Medulla oblongata (tissue), 1 donor: ENCODE results near the gene TTLL5.
"Not testable (repeated sequence)": the region's sequence is repeated elsewhere in the genome, so short reads cannot be mapped to it uniquely, and the experiment has no call there.

Experiments
- DNase-seq: peaks from one replicate; pipeline ENCODE4 v3.0.0-alpha.2; 2015; ENCODE audit errors: extremely low spot score

TTLL5 gene

DNA sequence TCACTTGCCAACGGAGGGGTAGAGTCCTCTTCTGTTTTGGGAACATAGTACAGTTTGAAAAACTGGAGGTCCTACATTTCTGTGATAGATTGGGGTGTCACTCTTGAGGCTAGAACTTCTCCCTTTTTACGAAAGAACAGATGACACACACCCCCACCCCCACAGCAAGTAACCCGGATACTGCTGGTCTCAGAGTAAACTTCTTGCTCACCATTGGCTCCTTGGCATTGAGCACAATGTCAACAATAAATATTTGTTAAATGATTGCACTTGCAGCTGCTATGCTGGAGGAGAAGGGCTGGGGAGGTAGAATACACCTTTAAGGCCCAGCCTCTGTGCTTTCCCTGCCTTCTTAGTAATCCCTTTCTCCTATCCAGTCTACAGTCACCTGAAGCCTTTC lies 170.9 kb downstream of the TTLL5 start:
- DNase-seq, result no peak

- no peak for DNase-seq
Observed at GRCh38 chr14:75832621-75833297, 171.7 kb downstream of the TTLL5 start.

GRCh38 chr14:75833326-75834020 lies 172.4 kb downstream of the TTLL5 start:
- DNase-seq, result no peak

DNA sequence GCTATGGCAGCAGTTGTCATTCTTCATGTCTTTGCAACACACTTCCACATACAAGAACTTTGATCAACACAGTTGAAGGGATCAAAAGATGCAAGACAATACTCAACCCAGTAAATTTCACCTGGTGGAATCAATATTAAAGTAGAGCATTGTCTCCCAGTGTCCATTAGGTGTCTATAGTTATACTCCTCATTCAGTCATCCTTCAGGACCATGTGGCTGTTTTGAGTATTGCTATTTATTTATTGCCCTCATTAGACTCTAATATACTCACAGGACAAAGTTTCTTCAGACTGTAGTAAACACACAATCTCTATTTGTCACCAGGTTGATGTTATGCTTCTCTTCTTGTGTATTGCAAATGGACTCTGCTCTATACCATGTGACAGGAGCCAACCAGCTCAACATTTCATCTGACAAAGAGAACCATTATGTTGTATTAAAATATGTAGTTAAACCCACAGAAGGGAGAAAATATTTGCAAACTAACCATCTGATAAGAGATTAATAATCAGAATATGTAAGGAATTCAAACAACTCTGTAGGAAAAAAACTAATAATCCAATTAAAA lies 174.2 kb downstream of the TTLL5 start:
- no peak for DNase-seq

GRCh38 chr14:75835737-75836136 lies 174.7 kb downstream of the TTLL5 start:
- DNase-seq, result no peak

DNA sequence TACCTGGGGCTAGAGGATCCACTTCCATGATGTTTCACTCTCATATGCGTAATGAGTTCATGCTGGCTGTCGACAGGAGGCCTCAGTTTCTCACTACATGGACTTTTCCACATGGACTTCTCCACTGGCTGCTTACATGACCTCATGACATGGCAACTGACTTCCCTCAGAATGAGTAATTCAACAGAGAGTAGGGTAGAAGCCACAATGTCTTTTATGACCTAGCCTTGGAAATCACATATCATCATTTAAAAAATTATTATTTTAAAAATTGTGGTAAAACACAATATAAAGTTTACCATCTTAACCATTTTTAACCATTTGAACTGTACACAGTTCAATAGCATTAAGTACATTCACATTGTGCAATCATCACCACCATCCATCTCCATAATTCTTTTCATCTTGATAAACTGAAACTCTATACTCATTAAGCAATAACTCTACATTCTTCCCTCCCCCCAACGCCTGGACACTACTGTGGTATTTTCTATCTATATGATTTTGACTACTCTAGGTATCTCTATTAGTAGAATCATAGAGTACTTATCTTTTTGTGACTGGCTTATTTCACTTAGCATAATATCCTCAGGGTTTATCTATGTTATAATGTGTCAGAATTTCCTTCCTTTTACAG lies 176.2 kb downstream of the TTLL5 start:
- DNase-seq, result no peak

DNA sequence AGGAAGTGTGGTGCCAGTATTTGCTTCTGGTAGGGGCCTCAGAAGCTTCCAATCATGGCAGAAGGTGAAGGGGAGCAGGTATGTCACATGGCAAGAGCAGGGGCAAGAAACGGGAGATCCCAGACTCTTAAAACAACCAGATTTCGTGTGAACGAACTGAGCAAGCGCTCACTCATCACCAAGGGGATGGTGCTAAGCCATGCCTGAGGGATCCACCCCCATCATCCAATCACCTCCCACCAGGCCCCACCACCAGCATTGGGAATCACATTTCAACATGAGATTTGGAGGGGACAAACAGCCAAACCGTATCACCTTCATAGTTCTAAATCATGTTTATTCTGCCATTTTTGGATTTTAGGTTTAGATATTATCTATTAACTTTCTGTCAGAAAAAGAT lies 179.9 kb downstream of the TTLL5 start:
- DNase-seq, result no peak

DNA sequence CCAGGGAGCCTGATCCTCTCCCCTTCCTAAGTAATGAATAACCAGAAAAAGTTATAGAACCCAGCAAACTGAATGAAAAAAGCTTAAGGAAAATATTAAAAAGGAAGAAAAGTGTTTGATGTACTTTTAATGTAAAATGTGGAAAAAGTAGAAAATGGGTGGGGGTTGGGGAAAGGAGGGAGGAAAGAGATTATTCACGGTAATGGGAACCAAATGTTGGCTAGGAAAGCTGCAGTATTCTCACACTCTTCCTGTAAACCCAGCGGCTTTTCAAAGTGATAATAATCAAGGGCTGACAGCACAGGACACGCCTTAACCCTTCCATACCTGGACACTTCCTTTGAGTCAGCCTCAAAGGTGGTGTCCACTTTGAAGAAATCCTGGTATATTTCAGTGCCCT lies 181.5 kb downstream of the TTLL5 start:
- no peak for DNase-seq

- no peak for DNase-seq
Observed at GRCh38 chr14:75844486-75844885, 183.4 kb downstream of the TTLL5 start.

DNA sequence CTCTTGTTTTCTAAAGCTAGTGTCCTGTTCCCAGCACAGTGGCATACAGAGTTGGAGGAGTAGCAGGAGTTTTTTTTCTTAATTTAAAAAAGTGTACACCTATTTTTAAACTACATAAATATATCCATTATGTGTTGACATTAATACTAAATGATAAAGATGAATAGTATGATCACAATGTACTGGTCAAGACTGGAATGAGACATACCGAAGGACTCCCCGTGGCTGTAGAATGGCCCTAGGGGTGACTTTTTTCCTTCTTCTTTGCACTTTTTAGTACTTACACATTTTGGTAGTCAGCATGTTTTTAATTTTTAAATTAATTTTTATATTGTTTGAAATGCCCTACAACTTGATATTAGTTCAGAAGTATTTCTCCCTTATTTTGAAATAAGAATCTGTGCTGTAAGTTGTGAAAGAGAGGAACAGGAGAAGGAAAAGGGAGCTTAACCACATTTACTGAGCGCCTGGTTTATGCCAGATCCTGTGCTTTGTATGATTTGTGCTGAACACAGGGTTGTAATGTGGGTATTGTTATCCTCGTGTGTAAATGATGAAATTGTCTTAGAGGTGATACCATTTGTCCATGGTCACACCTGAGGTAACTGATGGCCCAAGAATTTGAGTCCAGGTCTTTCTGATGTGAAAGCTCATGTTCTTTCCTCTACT lies 184.2 kb downstream of the TTLL5 start:
- no peak for DNase-seq

DNA sequence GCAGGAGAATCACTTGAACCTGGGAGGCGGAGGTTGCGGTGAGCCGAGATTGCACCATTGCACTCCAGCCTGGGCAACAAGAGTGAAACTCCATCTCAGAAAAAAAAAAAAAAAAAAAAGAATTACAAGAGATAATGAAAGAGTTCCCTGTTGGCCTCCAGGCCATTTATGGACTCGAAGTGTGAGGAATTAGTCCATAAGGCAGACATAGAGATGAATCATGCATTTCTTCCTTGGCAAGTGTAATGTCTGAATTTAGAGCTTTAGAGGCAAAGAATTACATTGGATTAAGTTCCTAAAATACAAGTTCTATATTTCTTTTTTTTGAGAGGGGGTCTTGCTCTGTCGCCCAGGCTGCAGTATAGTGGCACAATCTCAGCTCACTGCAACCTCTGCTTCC lies 185.6 kb downstream of the TTLL5 start:
- DNase-seq, result not testable (repeated sequence)

- no peak for DNase-seq
Observed at GRCh38 chr14:75847584-75847983, 186.5 kb downstream of the TTLL5 start.

DNA sequence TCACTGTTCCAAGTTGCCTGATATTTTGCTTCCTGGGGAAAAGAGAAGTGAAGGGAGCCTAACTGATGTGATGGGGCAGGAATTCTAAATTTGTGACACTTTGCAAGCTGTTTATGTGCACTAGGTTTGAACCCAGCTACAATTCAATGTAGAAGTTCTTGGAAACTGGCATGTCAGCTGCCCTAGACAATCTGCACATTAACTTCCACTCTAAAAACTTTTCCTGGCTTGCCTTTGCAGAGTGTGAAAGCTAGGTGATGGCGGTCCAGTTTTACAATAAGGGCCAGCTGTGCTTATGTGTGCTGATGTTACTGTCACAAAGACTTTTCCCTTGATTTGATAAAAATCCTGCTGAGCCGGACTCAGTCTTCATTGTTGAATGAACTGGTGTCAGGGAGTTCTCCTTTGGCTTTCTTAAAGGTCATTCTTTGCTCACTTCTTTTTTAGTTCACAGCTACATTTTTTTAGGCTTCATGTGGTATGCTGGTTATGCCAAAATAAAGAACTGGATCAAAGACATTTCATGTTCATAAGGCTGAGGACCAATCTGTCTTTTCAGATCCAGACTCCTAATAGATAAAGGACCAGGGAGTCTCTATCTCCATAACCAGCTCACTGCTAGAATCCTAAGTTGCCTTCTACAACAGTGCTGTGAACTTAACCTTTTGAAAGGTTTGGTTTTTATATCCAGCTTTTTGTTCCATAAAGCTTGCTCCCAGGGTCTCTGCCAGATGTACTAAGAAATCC lies 187.3 kb downstream of the TTLL5 start:
- no peak for DNase-seq

- DNase-seq, result no peak
Observed at GRCh38 chr14:75849300-75849895, 188.4 kb downstream of the TTLL5 start.

GRCh38 chr14:75851574-75851866 lies 190.5 kb downstream of the TTLL5 start:
- DNase-seq, result no peak

DNA sequence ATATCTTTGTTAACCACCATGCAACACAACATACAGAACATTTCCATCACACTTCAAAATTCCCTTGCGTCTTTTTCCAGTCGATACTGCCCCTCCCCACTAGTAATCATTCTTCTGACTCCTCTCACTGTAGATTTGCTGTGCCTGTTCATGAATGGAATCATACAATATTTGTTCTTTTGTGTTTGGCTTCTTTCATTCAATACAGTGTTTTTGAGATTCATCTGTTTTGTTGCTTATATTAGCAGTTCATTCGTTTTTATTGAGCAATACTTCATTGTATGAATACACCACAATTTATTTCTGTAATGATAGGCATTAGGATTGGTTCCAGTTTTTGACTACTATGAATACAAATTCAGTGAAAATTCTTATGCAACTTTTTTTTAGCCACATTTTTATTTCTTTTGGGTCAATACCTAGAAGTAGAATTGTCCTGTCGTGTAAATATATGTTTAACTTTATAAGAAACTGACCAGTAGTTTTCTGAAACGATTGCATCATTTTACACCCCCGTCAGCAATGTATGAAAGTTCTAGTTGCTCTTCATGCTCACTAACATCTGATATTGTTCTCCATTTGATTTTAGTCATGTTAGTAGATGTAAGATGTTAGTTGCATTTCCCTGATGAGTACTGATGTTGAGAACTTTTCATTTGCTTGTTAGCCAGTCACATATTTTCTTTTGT lies 193.2 kb downstream of the TTLL5 start:
- DNase-seq, result no peak

- no peak for DNase-seq
Observed at GRCh38 chr14:75857199-75857598, 196.2 kb downstream of the TTLL5 start.

- DNase-seq, result no peak
Observed at GRCh38 chr14:75858362-75858761, 197.3 kb downstream of the TTLL5 start.

GRCh38 chr14:75859746-75860145 lies 198.7 kb downstream of the TTLL5 start:
- DNase-seq, result no peak

- no peak for DNase-seq
Observed at GRCh38 chr14:75860561-75861160, 199.6 kb downstream of the TTLL5 start.
